ENCODE data around the gene SUSD4.
A peak's percentile ranks its signal among the peaks of the same experiment; 100 is the strongest.

The SUSD4 gene

GRCh38 chr1:223248770-223249140 lies 115.2 kb downstream of the SUSD4 start:
- DNase-seq, result peak in 3 of 5 experiments; percentile 51 to 81 (median 74)

- no peak for DNase-seq
These were observed 115.8 kb downstream of the SUSD4 start for GRCh38 chr1:223248001-223248769.

DNA sequence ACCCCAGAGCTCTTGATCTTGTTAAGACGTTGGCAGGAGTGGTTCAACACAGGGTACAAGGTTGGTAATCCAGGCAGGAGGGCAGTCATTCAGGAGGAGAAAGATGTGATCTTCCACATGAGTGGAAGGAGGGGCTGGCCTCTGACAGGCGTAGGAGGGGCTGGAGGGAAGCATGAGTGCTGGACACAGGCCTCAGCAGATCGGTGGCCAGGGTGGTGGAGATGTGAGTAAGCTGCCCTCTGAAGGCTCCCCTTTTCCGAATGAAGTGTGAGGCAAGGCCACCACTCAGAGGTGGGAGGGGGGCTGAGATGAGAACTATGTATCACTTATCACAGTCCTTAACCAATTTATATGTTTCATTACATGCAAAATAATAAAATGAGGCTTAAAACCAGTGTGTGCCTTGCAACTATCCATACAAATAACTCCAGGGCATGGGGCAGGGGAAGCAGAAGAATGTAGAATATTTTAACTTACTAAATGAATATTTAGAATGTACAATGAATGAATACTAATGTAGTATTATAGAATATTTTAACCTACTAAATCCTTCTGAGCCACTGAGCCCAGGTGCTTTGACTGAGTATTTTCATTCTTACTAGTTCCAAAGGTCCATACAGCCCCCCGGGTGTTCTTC lies 117.4 kb downstream of the SUSD4 start:
- DNase-seq, result no peak

DNA sequence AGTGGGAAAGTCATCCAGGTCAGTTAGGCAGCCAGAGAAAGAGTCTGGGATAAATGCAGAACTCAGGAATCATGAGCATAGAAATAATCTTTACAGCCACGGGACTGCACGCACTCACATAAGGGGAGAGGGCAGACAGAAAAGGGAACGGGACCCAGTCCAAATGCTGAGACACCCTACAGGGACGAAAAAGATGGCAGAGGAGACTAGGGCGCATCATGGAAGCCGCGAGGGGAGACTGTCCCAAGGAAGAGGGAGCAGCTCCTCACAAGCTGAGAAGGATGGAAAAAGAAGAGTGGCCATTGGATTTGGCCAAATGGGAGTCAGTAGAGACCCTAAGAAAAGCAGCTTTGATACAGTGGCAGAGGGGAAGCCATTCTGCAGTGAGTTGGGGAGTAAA lies 118.0 kb downstream of the SUSD4 start:
- DNase-seq, result no peak

GRCh38 chr1:223245411-223245810 lies 118.6 kb downstream of the SUSD4 start:
- DNase-seq, result no peak

DNA sequence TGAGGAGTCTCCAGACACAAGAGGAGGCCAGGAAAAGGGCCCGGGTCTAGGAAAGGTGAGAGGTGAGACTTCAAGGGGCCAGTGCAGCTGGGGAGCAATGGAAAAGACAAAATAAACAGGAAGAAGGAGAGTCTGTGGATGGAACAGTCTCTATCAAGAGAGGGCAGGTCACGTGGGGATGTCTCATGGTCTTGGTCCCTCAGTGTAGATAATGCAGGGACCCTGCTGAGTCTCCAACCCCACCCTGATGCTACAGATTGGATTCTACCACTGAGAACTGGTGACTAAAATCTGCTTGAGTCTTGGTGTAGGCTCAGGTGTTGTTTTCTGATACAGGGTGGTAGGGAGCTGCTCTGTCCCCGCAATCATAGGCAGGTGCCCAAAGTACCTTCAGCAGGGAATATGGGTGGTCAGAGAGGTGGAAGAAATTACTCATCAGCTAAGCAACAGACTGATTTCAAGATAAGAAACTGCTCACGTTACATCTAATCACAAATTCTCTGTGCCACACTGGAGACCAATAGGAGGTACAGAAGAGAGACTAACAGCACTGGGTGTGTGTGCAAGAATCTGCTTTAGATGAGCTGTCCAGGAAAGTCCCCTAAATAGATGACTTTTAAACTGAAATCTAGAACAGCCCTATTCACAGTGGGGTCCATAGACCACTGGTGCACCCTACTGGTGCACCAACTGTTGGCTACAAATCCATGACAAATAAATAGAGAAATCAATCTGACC lies 119.4 kb downstream of the SUSD4 start:
- peak in 1 of 5 experiments; percentile 94 for DNase-seq

DNA sequence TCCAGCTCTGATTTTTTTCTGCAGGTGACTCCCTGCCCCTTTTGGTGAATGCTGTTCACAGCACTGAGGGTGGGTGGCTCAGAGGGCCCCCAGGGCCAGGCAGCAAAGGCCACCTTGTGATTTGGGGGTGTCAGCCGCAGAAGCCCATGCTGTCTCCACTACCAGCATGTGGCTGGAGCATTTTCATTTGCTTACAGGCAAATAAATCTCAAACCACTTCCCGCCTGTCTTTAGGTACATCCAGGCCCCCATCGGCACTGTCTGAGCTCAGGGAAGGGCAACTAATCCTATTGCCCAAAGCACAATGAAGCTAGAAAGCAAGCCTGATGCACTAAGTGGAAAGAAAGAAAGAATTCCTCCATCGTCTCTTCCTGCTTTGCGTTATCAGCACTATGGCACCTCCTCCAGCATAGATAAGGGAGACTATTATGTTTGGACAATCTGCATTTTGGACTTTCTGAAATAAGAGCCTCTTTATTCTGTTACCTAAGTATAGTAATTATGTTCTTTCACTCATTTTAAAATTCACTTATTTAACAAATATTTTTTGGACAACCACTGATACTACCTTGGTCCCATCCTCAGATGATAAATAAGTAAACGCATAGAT lies 120.4 kb downstream of the SUSD4 start:
- DNase-seq, result no peak

GRCh38 chr1:223242971-223243370 lies 121.0 kb downstream of the SUSD4 start:
- no peak for DNase-seq

GRCh38 chr1:223242382-223242955 lies 121.5 kb downstream of the SUSD4 start:
- DNase-seq, result no peak

DNA sequence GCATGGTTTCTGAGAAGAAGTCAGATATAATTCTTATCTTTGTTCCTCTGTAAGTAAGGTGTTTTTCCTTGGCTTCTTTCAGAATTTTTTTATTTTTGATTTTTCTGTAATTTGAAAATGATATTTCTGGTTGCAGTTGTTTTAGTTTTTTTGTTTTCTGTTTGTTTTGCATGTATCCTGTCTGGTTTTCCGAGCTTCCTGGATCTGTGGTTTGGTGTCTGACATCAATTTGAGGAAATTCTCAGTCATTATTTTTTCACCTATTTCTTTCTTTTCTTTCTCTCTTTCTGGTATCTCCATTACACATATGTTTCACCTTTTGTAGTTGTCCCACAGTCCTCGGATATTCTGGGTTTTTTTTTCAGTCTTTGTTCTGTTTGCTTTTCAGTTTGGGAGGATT lies 123.9 kb downstream of the SUSD4 start:
- no peak for DNase-seq

DNA sequence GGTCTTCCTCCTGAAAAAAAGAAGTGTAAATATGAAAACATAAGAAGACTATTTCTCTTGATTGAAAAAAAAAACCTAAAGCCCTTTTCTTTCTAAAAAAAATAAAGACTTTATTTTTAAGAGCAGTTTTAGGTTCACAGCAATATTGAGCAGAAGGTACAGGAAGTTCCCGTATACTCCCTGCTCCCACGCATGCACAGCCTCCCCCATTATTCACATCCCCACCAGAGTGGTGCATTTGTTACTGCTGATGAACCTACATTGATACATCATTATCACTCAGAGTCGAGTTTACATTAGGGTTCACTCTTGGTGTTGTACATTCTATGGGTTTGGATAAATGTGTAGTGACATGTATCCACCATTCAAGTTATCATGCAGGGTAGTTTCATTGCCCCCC lies 128.9 kb downstream of the SUSD4 start:
- DNase-seq, result no peak

DNA sequence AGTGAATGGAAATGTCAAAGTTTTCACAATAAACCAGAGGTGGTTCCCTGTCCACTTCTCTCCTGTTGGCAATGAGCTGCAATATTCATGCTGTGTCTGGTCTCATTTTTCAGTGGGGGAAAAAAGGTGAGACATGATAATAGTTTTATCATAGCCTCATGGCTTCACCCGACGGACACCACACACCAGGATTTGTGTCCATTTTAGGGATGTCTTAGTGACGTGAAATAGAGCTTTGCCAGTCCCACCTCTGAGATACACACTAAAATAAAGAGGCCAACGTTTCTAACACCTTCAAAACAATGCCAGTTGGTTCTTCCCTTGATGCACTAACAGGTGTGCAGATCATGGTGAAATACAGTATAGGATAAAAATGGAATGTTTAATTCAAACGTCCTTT lies 129.4 kb downstream of the SUSD4 start:
- no peak for DNase-seq

DNA sequence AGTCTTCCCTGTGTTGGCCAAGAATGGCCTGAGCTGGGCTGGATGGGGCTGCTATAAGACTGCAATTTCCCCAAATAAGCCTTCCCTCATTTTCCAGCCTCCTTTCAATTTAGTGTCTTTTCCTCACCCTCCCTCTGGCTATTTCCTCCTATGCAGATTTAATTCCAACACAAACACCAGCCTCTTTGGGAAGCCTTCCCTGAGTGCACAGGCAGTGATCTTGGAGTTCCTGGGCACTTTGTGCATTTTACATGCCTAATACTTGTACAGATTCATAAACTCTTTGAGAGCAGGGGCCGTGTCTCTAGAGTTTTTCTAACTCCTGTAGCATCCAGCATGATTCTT lies 129.8 kb downstream of the SUSD4 start:
- no peak for DNase-seq

GRCh38 chr1:223233410-223234169 lies 130.4 kb downstream of the SUSD4 start:
- DNase-seq, result peak in 1 of 5 experiments; percentile 54

DNA sequence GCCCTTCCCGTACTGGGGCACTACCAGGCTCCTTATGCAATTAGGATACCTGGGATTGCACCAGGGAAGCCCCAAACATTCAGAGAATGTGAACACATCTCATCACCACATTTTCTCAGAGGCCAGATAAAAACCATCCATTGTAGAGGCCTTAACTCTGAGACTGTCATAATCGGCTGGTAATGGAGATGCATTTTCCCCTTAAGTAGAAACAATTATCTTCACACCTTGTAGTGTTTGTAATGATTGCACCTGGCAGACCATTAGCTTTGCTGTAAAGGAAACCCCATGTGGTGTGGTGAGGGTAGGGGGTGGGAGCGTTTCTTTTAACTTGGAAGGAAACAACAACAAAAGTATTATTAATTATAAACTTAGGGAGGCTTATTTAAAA lies 131.0 kb downstream of the SUSD4 start:
- no peak for DNase-seq

DNA sequence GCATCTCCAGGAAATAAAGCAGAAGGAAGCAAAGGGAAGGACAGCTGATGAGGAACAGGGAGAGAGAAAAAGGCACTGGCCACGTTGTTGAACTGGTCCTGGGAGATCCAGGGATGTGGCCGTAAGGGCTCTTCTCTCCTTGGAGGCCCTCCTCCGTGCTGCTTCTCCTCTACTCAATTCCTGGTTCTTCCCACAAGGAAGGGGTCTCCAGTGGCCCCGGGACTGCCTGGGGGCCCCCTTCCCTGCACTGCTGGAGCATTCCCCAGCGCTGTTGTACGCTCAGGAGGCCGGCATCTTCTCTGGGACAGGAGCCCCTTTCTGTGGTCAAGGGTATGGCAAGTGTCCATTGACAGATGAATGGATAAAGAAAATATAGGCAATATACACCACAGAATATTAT lies 132.4 kb downstream of the SUSD4 start:
- DNase-seq, result no peak

- no peak for DNase-seq
These were observed 132.9 kb downstream of the SUSD4 start for GRCh38 chr1:223231011-223231572.

- DNase-seq, result peak in 2 of 5 experiments; percentile 25 to 94
These were observed 133.7 kb downstream of the SUSD4 start for GRCh38 chr1:223230161-223230881.

DNA sequence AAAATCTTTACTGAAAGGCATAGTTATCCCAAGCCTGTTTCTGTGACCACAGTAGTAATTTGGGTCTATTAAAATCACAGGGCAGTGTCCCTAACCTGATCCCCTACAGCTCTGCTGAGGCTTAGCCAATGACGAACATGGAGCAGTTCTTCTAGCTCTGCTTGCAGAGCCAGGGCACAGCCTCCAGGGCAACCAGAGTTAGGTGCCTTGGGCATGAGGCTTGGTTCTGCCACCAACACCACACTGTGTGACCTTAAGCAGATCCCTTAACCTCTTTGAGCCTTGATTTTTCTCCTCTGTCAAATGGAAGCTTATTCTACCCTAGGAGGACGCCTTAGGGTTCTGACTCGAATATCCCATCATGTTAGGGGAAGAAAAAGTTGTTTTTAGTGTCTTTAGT lies 134.2 kb downstream of the SUSD4 start:
- DNase-seq, result peak in 1 of 5 experiments; percentile 78

DNA sequence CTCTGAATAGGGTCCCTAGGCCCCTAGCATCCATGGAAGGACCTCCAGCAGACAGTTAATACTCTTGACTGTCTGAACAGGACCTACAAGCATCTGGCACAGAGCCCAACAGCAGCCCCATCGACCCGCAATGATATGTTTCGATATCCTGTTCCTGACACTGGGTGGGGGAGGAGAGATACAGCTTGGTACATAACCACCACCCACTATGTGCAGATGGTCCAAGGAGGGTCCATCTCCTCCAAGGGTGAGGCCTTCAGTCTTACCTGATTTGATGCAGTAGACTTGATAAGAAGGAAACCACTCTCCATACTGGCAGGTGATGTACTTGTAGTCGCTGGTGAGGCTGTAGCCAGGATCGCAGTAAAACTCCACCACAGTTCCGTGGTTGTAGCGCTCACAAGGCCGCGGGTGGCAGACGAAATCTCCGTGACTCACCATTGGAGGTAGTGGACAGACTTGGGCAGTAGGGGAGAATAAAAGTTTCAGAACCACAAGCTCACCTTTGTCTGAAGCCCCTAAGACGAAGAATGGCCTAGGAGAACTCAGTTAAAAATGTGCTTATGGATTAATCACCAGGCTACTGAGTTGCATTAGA lies 134.9 kb downstream of the SUSD4 start:
- peak in 1 of 5 experiments; percentile 55 for DNase-seq

DNA sequence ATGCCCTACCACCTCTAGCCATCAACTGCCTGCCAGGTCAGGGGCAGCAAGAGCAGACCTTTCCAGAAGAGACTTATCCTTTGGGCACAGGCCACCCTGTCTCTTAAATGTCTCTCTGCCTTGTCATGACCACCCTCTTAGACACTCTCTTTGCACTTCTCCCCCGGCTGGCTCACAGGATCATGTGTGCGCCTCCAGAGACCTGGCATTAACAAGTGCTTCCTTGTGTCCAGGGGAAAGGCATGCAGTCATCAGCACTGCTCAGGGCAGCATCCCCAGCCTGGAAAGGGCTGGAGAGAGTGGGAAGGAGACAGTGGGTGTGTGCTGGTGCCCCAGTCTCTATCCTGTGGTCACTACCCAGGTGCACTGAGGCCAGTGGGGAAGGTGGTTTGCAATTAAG lies 135.8 kb downstream of the SUSD4 start:
- no peak for DNase-seq

All from T-helper 2 cell (primary cell).